HepG2 (cell line): ENCODE results near the gene SLC25A25. TPM values are rescaled to one million over a fixed set of nuclear protein-coding genes. Genes with fewer than 3 reads are reported as not detected.

Source experiments
- ATAC-seq: fragments of 200-7000 bp; cut with Tn5 transposase; 3 replicates; pipeline ENCODE4 v1.9.1; 2020; ENCODE audit warnings: mild to moderate bottlenecking, moderate library complexity
- BruUV-seq: library from RNA; stranded (reverse); fragments of 400-500 nt; replicated peaks from 2 replicates; lab custom pipeline; 2021; lab: Mats Ljungman, UMichigan
- CTCF ChIA-PET: fragments of 300-600 bp; formaldehyde crosslinking; extraction: SDS; loops from one replicate; lab custom pipeline; 2021; ENCODE audit warnings: low total read pairs, inconsistent platforms, low intra/inter-chr PET ratio; lab: Yijun Ruan, JAX
- POLR2A ChIA-PET: fragments of 350-600 bp; sonication (Branson Sonifier 250); formaldehyde crosslinking; loops from one replicate; lab custom pipeline; 2020; ENCODE audit warnings: antibody characterized with exemption, inconsistent platforms; lab: Yijun Ruan, JAX
- DNase-seq: peaks from one replicate; pipeline ENCODE4 v3.0.0-alpha.2; 2015; ENCODE audit warnings: low spot score
- FAIRE-seq: peaks from 3 replicates; lab custom pipeline; 2011; peaks lifted over from hg19 to GRCh38; lab: Jason Lieb, UNC
- H2AFZ ChIP-seq: one replicate; pipeline ENCODE4 v1.6.1; 2011; ENCODE audit warnings: low read length, inconsistent platforms
- H3K27ac ChIP-seq: fragments of 300-600 bp; 3 replicates; pipeline ENCODE4 v1.8.0; 2011; ENCODE audit warnings: mixed run types, mild to moderate bottlenecking, mixed read lengths, low read length, inconsistent platforms; ENCODE audit not compliant: insufficient read depth; ENCODE audit errors: extremely low read length
- H3K27me3 ChIP-seq, 2 experiments: fragments of 200-600 bp in 1 of 2; 2 replicates in 1 of 2; 3 replicates in 1 of 2; pipeline versions ENCODE4 v1.6.0 to v1.8.0; 2011; ENCODE audit warnings: low read length in 2 of 2, mild to moderate bottlenecking in 2 of 2, moderate library complexity in 2 of 2, inconsistent platforms in 1 of 2; ENCODE audit not compliant: insufficient read depth in 2 of 2, control insufficient read depth in 1 of 2
- H3K36me3 ChIP-seq, 2 experiments: fragments of 200-600 bp in 1 of 2; replicated peaks in 1 of 2; 2 replicates in 1 of 2; 3 replicates in 1 of 2; pipeline versions ENCODE4 v1.5.1 to v1.8.0; 2011; ENCODE audit warnings: low read length in 2 of 2, inconsistent platforms in 1 of 2; ENCODE audit not compliant: insufficient read depth in 2 of 2, control insufficient read depth in 1 of 2
- H3K4me1 ChIP-seq: 2 replicates; pipeline ENCODE4 v1.5.1; 2012; ENCODE audit warnings: low read length, inconsistent platforms; ENCODE audit not compliant: insufficient read depth
- H3K4me2 ChIP-seq: 2 replicates; pipeline ENCODE4 v1.6.0; 2011; ENCODE audit warnings: low read depth, low read length, inconsistent platforms
- H3K4me3 ChIP-seq, 3 experiments: fragments of 200-600 bp in 1 of 3; sonication (generic), shearing (Covaris generic) in 1 of 3; replicated peaks in 1 of 3; 2 replicates each; pipeline ENCODE4 v1.5.1; 2011 to 2016; ENCODE audit warnings: low read length in 3 of 3, inconsistent platforms in 2 of 3, low read depth in 2 of 3, mild to moderate bottlenecking in 2 of 3, control low read depth in 1 of 3, mixed read lengths in 1 of 3; ENCODE audit not compliant: insufficient read depth in 1 of 3
- H3K79me2 ChIP-seq: one replicate; pipeline ENCODE4 v1.6.1; 2011; ENCODE audit warnings: low read length, inconsistent platforms; ENCODE audit not compliant: insufficient read depth
- H3K9ac ChIP-seq: 2 replicates; pipeline ENCODE4 v1.6.0; 2011; ENCODE audit warnings: mild to moderate bottlenecking, low read depth, low read length, inconsistent platforms; ENCODE audit not compliant: insufficient read depth
- H3K9me3 ChIP-seq: 2 replicates; pipeline ENCODE4 v1.5.1; 2012; ENCODE audit warnings: mild to moderate bottlenecking, low read length
- H4K20me1 ChIP-seq: 2 replicates; pipeline ENCODE4 v1.6.0; 2011; ENCODE audit warnings: inconsistent platforms, mild to moderate bottlenecking, low read length, moderate library complexity; ENCODE audit not compliant: insufficient read depth
- AGO2 ChIP-seq: fragments of 200-400 bp; formaldehyde crosslinking; optimal IDR thresholded peaks from 2 replicates; pipeline ENCODE3; 2017; ENCODE audit warnings: mild to moderate bottlenecking, low read depth, low read length, moderate library complexity
- ZNF562 ChIP-seq: sonication (generic); formaldehyde crosslinking; IDR thresholded peaks from 2 replicates; pipeline ENCODE4 v1.8.0; 2022; ENCODE audit warnings: missing genetic modification reagents, borderline replicate concordance
- WGBS: methylation state at CpG from one replicate; pipeline ENCODE4 v1.1.6; 2017; ENCODE audit warnings: low lambda C conversion rate; 5-methylcytosine and 5-hydroxymethylcytosine counted together
- in situ Hi-C: cut with HindIII; loops from 2 replicates; pipeline ENCODE4 v1.10.0; 2017; ENCODE audit warnings: low pct_unique_long_range_greater_than_20kb; ENCODE audit not compliant: extremely low pct_ligation_motif_present
- intact Hi-C: fragments of 100-400 bp; cut with micrococcal nuclease; formaldehyde crosslinking; loops from one replicate; pipeline ENCODE4 v1.10.0; 2022; ENCODE audit not compliant: unreplicated experiment
- polyA plus RNA-seq, 8 experiments: library from polyadenylated mRNA; depleted of rRNA in 3 of 8; stranded (reverse) in 7 of 8; unstranded in 1 of 8; fragments of >200 nt; fragmentation: Illumina TruSeq in 4 of 8; extraction: Trizol in 4 of 8; gene quantifications; 2 replicates each; pipeline versions ENCODE4 v1.2.1 to v1.2.3, GENCODE V29; 2011 to 2016; ENCODE audit warnings: low read depth in 4 of 8, missing spikeins in 1 of 8, mixed read lengths in 1 of 8; ENCODE audit not compliant: insufficient read depth in 1 of 8
- total RNA-seq, 5 experiments: library from RNA; depleted of rRNA; stranded (reverse); fragments of >200 nt; fragmentation: Illumina TruSeq; extraction: Trizol; gene quantifications; 2 replicates each; pipeline ENCODE4 v1.2.3, GENCODE V29; 2016; ENCODE audit warnings: low read depth in 1 of 5
- TF ChIP-seq, protein P1 (sequence below): sonication (generic); formaldehyde crosslinking; IDR thresholded peaks from 2 replicates; pipeline ENCODE4 v1.8.1; 2022; ENCODE audit warnings: low read depth, mild to moderate bottlenecking, missing genetic modification reagents

The SLC25A25 gene
- total and polyA plus RNA-seq, 2 of the 13 experiments (the other 11 are each of a cell fraction or from before 2014, with no cell fraction given) = 10.5 to 24.8 TPM

DNA sequence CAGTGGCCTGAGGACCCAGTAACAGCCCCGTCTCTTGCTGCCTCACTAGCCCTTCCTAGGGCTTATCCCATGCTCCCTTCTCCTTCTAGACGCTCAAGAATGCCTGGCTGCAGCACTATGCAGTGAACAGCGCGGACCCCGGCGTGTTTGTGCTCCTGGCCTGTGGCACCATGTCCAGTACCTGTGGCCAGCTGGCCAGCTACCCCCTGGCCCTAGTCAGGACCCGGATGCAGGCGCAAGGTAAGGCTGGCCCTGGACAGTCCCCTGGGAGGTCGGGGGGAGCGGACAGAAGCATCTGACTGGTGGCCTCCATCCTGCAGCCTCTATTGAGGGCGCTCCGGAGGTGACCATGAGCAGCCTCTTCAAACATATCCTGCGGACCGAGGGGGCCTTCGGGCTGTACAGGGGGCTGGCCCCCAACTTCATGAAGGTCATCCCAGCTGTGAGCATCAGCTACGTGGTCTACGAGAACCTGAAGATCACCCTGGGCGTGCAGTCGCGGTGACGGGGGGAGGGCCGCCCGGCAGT is 39.0 kb downstream of the SLC25A25 start:
- FAIRE-seq (no peak), ATAC-seq (no peak), DNase-seq (no peak)
- intact Hi-C loops = no loop called here
- in situ Hi-C loops = no loop called here
- Histone ChIP-seq H3K4me2 (no peak overlapping the region), H3K79me2 (peaks cover 2% of the 10 kb centered on the region), H3K4me3 (no peak overlapping the region), H2AFZ (no peak overlapping the region), H3K9ac (no peak overlapping the region), H3K4me1 (peaks cover 79% of the 10 kb centered on the region), H3K36me3 (peaks cover 23 to 42% of the 10 kb centered on the region in 2 experiments), H3K27ac (no peak overlapping the region), H3K27me3 (no peaks in the 10 kb centered on the region), H4K20me1 (no peaks in the 10 kb centered on the region)
- WGBS = 93% methylated on average over 8 of the region's 23 CpGs
- CTCF ChIA-PET = no interaction called here
- TF ChIP-seq ZNF562 (CRISPR knock-in tag) (no peak), AGO2 (peak; percentile 43)
- TF ChIP-seq, protein P1, sequence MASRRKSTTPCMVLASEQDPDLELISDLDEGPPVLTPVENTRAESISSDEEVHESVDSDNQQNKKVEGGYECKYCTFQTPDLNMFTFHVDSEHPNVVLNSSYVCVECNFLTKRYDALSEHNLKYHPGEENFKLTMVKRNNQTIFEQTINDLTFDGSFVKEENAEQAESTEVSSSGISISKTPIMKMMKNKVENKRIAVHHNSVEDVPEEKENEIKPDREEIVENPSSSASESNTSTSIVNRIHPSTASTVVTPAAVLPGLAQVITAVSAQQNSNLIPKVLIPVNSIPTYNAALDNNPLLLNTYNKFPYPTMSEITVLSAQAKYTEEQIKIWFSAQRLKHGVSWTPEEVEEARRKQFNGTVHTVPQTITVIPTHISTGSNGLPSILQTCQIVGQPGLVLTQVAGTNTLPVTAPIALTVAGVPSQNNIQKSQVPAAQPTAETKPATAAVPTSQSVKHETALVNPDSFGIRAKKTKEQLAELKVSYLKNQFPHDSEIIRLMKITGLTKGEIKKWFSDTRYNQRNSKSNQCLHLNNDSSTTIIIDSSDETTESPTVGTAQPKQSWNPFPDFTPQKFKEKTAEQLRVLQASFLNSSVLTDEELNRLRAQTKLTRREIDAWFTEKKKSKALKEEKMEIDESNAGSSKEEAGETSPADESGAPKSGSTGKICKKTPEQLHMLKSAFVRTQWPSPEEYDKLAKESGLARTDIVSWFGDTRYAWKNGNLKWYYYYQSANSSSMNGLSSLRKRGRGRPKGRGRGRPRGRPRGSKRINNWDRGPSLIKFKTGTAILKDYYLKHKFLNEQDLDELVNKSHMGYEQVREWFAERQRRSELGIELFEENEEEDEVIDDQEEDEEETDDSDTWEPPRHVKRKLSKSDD (CRISPR knock-in tag) = 0 out of 2 replicates have a peak, but pooled peaks have one; percentile 26
- TF ChIP-seq, all 625 proteins: peak for 2
- POLR2A ChIA-PET = interaction anchor here (1.1 kb wide), 1 partner anchor 9 kb away, joined by 3 read pairs; no protein-coding TSS in a partner anchor
- H3K9me3 ChIP-seq = no peaks in the 10 kb centered on the region
- no TSS peak for BruUV-seq
